SIG-M5 (cell line): ENCODE measurements around the gene UBALD2.
"Not testable (repeated sequence)": the region's sequence is repeated elsewhere in the genome, so short reads cannot be mapped to it uniquely, and the experiment has no call there.

Source experiments
- DNase-seq: peaks from one replicate; lab custom pipeline; 2025; lab: John Stamatoyannopoulos, UW

Gene UBALD2

DNA sequence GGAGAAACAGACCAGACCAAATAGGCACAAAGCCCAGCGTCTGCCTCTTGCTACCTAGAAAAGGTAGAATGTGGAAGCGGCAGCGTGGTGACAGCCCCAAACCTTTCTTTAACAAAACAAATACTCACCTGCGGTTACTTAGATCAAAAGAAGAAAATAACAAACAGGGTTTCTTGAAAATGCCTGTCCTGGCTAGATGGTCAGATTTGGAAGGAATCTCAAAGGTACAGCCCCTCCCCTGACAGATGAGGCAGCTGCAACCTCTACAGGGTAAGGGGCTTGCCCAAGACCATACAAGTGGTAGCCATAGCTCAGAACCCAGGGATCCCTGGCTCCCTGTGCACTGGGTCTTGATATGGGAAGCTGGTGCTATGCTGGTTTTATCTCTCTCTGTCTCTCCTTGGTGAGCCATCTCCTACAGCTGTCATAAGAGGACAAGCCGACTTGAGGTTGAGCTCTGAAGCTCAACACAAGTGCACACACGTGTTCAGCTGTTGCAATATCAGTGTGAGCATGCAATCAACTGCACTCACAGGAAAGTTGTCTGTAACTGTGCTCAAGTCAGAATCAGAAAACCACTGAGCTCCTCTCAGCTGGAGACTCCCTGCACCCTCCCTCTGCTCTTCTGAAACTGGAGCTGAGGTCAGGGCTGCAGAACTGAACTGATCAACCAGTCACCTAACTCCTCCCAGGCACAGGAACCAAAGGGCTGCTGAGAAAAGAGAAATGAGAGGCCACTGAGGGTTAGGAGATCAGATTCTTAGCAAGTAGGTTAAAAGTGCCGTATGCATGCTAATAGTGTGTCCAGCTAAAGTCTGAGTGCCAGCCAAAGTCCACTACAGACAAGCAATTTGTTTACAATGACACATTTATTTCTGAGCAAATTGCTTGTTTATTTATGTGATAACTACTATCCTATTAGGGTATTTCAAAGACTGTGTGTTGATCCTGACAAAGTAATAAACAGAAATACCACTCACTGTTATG lies 18.8 kb upstream of the UBALD2 start:
- peak; percentile 94 for DNase-seq

DNA sequence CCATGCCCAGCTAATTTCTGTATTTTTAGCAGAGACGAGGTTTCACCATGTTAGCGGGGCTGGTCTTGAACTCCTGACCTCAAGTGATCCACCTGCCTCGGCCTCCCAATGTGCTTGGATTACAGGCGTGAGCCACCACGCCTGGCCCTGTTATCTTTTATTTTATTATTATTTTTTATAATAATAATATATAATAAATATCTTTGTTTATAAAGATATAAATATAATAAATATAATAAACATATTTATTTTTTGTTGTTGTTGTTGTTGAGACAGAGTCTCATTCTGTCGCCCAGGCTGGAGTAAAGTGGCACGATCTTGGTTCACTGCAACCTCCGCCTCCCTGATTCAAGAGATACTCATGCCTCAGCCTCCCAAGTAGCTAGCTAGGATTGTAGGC lies 17.8 kb upstream of the UBALD2 start:
- no peak for DNase-seq

DNA sequence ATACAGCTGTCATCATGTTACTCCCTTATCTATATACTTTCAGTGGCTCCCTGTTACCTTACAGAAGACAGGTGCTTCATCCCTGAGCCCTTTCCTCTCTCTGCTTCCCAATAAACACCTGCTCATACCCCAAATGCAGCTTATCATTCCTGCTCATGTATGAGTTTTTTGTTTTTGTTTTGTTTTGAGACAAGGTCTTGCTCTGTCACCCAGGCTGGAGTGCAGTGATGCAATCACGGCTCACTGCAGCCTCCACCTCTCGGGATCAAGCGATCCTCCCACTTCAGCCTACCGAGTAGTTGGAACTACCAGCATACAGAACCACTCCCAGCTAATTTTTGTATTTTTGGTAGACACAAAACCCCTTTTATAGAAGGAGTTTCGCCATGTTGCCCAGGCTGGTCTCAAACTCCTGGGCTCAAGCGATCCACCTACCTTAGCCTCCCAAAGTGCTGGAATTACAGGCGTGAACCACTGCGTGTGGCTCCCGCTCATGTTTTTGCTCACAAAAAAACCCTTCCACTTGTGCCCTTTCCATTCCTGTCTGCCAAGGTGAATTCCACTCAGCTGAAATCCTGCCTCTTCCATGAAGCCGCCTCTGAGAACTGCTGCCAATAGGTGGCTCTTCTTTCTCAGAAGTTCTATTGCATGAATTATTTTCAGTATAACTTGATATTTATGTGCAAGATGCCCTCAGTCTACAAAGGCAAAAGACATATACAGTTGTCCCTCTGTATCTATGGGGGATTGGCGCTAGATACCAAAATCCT lies 16.9 kb upstream of the UBALD2 start:
- DNase-seq, result no peak

DNA sequence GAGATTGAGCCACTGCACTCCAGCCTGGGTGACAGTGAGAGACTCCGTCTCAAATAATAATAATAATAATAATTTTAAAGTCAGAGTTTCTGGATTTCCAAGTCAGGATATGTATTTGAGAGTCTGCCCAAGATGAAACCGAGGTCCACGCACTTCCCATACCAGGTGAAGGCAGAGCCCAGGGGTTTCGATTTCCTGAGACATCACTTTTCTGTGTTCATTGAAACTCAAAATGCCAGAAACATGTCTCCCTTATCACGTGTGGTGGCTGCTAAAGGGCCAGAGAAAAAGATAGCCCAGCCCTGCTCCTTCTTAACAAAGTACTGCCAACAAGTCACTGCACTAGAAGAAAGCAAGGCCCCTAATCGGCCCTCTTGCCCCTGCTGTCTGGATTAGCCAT lies 15.0 kb upstream of the UBALD2 start:
- no peak for DNase-seq

DNA sequence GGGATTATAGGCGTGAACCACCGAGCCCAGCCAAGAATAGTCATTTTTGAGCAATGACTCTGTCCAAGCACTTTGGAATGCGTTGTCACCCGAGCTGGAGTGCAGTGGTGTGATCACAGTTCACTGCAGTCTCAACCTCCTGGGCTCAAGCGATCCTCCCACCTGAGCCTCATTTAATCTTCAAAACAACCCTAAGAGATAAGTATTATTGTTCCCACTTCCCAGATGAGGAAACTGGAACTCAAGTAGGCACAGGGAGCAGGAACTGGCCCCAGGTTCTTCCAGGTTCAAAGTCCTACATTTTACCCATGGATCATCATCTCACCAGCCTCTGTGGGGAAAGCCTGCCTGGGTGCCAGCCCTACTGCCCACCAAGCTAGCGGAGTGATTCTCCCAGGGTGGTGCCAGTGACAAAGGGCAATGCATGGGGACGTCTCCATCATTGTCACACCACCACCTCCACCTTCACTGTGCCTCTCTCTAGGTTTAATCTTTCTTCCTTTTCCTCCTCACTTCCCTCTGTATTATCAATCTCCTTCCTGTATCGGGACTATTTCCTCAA lies 13.6 kb upstream of the UBALD2 start:
- no peak for DNase-seq

DNA sequence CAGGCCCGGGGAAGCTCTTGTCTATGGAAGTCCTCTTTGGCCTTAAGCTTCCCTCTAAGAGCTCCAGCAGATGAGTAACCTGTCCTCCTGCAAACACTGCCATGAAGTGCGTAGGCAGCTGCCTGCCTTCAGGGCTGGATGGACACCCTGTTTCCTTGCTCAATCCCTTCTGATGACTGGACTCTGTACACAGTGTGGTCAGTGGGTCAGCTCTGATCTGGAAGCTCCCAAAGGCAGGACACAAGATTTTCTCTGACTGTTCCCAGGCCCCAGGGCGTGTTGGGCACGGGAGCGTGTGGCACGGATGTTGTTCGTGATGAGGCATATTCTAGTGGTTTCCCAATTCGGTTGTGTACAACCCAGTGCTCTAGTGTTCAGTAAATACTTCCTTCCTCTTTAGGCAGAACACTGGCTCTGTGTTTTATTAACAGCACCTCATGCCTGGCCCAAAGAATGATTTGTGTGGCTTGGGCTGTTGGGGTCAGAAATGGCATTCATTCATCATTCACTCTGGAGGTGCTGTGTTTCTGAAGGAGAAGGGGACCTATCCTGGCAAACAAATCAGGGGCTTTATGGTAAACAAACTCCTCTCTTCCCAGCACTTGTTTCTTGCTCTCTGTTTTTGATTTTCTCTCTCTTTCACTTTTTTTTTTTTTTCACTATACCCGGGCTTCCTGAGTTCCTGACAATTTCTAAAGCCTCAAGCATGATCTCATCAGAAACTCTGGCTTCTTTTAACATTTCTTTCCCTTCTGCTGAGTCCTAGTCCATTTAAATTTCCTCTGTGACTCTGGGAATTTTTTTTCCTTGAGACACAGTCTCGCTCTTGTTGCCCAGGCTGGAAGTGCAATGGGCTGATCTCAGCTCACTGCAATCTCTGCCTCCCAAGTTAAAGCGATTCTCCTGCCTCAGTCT lies 12.9 kb upstream of the UBALD2 start:
- peak; percentile 63 for DNase-seq

DNA sequence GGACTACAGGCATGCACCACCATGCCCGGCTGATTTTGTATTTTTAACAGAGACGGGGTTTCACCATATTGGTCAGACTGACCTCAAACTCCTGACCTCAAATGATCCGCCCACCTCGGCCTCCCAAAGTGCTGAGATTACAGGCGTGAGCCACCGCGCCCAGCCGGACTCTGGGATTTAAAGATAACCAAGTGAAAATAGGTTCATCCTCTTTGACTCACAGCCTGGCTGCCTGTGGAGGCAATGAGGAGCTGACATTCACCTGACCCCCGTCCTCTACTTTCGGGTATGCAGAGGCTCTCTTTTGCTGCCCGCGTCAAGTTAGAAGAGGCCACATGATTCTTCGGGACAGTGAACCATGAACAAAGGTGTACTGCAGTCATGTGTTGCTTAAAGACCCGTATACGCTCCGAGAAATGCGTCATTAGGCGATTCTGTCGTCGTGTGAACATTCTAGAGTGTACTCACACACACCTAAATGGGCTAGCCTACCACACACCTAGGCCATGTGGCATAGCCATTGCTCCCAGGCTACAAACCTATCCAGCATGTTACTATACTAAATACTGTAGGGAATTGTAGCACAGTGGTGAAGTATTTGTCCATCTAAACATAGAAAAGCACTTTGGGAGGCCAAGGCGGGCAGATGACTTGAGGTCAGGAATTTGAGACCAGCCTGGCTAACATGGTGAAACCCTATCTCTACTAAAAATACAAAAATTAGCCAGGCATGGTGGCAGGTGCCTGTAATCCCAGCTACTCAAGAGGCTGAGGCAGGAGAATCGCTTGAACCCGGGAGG lies 12.0 kb upstream of the UBALD2 start:
- DNase-seq, result not testable (repeated sequence)

DNA sequence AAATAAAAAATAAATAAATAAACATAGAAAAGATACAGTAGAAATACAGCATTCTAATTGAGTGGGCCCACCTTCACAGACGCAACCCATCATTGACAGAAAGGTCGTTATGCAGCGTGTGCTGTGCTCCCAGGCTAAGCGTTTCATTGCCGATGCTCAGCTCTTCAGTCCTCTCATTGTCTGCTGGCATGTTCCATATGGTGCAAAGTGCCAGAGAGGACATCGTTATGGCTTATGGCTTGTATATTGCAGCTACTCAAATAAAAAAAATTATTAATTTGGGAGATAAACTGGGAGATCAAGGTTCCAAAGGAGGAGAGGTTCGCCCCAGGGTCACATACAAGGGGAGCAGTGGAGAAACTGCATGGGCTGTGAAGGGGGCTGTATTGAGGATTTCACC lies 11.3 kb upstream of the UBALD2 start:
- DNase-seq, result no peak

DNA sequence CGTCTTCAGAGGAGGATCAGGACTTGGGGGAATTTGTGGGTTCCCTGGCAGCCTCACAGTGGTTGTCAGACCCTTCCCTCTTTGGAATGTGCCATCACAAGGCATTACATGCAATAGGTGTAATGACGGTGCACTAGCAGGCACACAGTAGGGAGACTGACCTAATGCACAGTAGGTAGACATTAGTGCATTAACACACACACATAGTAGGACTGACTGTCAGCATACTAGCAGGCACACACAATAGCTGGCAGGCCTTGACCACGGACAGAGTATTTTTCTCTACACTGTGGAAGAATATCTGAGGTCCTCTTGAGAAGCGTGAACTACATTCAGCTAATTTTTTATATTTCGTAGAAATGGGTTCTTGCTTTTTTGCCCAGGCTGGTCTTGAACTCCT lies 10.9 kb upstream of the UBALD2 start:
- DNase-seq, result no peak

DNA sequence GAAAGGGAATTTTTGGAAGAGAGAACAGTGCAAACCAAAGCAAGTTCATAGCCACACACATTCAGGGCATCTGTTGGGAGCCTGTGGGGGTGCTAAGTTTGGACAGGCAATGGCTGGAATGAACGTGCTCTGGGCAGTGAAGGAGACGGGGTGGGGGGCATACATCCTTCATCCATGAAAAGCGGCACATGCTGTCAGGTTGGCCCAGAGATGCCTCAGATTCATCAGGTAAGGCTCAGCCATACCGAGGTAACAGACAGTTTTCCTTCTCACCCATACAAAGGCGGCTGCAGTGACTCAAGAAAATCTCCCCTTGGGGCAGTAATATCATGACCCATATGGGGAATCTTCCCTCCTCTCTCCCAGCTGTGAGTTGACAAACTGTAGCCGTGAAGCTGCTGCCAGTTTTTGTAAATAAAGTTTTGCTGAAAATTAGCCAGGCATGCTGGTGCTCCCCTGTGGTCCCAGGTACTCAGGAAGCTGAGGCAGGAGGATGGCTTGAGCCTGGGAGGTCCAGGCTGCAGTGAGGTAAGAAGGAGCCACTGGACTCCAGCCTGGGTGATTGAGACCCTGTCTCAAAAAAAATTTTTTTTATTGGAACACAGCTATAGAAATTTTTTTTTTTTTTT lies 9.2 kb upstream of the UBALD2 start:
- DNase-seq, result no peak

DNA sequence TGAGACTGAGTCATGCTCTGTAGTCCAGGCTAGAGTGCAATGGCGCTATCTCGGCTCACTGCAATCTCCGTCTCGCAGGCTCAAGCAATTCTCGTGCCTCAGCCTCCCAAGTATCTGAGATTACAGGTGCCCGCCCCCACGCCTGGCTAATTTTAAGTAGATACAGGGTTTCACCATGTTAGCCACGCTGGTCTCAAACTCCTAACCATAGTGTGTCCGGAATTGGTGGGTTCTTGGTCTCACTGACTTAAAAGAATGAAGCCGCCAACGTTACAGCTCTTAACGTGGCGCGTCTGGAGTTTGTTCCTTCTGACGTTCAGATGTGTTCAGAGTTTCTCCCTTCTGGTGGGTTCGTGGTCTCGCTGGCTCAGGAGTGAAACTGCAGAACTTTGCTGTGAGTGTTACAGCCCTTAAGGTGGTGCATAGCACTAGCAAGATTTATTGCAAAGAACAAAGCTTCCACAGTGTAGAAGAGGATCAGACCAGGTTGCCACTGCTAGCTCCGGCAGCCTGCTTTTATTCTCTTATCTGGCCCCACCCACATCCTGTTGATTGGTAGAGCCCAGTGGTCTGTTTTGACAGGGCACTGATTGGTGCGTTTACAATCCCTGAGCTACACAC lies 8.6 kb upstream of the UBALD2 start:
- not testable (repeated sequence) for DNase-seq

DNA sequence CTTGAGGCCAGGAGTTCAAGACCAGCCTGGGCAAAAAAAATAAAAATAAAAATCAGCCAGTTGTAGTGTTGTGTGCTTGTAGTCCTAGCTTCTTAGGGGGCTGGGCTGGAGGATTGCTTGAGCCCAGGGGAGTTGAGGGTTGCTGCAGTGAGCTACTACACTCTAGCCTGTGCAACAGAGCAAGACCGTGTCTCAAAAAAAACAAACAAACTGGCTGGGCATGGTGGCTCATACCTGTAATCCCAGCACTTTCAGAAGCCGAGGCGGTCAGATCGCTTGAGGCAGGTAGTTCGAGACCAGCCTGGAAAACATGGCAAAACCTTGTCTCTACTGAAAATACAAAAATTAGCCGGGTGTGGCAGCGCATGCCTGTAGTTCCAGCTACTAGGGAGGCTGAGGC lies 4.9 kb upstream of the UBALD2 start:
- no peak for DNase-seq

DNA sequence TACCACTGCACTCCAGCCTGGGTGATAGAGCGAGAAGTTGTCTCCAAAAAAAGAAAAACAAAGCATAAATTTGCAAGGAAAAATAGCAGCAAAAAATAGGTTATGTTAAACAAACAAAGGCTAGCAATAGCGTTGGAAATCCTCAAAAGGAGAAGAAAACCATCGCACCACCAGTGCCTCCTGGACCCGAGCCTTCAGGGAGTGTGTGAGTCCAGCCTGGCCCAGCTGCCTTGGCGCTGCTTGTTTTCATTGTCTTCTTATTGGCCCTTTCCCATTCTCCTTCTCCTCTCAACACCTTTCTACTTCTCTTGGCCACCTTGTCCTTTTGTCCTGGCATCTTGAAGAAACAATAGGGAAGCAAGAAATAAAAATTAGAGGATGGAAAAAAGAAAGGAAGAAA lies 4.5 kb upstream of the UBALD2 start:
- DNase-seq, result no peak

DNA sequence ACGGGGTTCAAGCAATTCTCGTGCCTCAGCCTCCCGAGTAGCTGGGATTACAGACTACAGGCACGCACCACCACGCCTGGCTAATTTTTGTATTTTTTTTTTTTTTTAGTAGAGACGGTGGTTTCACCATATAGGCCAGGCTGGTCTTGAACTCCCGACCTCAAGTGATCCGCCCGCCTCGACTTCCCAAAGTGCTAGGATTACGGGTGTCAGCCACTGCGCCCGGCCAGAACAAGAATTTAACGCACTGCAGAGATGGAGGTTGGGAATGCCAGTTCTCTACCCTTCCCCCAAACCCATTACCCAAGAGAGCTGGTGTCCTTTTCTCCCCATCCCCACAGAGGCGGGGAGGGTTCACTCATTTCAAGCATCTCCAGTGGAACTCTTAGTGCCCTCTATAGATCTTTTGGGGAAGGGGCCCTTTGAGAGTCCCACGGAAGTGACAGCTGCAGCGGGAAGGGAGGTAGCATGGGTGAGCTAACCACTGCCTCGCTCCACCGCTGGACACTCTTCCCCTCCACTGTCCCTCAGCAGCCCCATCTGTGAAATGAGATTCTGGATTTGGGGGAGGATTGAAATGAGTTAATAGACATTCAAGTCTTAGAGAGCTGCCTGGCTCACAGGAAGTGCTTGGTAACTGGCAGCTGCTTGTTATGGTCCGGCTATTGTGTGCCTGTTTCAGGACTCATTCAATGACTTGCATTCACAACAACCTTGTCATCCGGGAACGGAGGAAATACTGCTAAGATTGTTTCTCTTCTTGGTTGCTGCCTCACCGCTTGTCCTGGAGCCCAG lies 3.5 kb upstream of the UBALD2 start:
- no peak for DNase-seq

DNA sequence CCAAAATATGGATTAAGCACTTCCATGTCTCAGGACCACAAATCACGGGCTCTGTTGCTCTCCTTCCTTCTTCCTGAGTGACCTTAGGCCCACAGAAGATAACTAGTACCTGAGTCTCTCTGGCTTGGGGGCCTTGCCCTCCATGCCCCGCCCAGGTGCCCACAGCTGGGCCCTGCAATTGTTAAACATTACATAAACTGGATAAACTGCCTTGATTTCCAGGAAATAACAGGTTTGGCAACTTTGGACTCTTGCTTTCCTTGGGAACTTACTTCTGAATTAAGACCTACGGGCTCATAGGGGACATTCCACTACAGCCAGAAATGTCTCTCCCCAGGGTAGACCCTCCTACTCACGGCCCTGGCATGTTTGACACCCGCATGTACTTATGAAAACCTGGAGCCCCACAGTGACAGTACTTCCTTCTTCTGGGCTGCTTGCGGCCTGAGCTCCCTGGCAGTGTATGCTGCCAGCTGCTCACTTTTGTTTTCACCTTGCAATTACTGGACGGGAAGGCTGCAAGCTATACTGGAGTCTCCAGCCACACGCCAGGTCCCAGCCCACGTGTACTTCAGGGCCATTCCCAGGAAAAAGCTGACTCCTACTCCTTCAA lies 2.3 kb upstream of the UBALD2 start:
- DNase-seq, result peak; percentile 50

DNA sequence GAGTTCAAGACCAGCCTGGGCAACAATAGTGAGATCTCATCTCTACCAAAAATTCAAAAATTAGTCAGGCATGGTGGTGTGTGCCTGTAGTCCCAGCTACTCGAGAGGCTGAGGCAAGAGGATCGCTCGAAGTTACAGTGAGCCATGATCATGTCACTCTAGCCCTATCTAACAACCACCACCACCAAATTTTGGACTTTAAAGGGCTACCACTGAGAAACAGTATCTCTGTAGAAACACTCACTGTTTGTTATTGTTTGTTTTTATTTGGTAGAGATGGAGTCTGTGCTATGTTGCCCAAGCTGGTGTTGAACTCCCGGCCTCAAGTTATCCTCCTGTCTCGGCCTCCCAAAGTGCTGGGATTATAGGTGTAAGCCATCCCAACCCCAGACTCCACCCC lies 1.3 kb upstream of the UBALD2 start:
- no peak for DNase-seq

DNA sequence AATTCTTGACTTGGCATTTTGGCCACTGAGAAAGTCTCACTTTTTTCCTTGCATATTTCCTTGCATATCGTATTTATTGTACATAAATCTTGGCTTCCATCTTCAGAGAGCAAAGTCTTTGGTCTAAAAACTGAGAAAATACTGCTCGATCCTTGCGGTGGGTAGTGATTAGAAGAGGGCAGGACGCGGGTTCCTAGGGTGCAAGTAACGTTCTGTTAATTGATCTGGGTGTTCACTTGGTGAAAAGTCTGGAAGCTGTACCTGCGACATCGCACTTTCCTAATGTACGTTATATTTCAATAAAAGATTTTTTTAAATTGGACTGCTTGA lies 758 bp upstream of the UBALD2 start:
- no peak for DNase-seq

DNA sequence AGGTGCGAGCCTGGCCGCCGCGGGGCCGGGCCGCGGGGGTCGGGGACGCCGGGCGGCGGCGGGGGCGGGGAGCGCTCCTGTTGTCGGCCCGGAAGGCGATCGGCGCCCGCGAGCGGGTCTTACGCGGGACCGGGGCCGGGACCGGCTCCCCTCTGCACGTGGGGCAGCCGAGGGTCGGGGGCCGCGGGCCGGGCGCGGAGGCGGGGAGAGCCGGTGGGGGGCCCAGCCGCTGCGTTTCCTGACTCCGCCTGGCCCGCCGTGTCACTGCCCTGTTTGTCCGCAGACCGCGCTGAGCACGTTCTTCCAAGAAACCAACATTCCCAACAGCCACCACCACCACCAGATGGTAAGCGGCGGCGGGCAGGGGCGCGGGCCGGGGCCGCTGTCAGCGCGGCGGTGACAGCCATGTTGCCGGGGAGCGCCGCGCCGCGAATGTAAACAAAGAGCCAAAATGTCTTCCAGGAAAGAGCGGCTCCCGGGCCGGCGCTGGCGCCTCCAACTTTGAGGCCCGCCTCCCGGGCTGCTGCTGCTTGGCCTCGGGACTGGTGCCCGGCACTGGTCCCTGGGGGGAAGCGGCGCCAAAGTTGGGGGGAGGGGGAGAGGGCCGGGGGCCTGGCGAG lies 586 bp downstream of the UBALD2 start:
- no peak for DNase-seq
